ENCODE data around the gene TBCD. TPM values are rescaled to one million over a fixed set of nuclear protein-coding genes. Genes with fewer than 3 reads are reported as not detected.

TBCD gene
- total and polyA plus RNA-seq, 9 of the 15 experiments (the other 6 are each of a cell fraction or from before 2014, with no cell fraction given): 8.9 to 98.5 (median 28.0) TPM

- no peak for TF ChIP-seq ZFPM2 (CRISPR knock-in tag; IDR thresholded peaks at IDR 0.05)
- TF ChIP-seq CEBPZ (IDR thresholded peaks at IDR 0.05; ENCODE audit: borderline replicate concordance, low read depth, low read length): no peak
- TF ChIP-seq GABPB2 (CRISPR knock-in tag; conservative IDR thresholded peaks at IDR 0.05): no peak
- no peak for TF ChIP-seq CC2D1A (IDR thresholded peaks at IDR 0.05)
- TF ChIP-seq PCBP1 (IDR thresholded peaks at IDR 0.05; ENCODE audit: low read depth, low read length, poor library complexity, severe bottlenecking): no peak
- TF ChIP-seq SMARCE1 (IDR thresholded peaks at IDR 0.05): no peak
- TF ChIP-seq, protein P1, sequence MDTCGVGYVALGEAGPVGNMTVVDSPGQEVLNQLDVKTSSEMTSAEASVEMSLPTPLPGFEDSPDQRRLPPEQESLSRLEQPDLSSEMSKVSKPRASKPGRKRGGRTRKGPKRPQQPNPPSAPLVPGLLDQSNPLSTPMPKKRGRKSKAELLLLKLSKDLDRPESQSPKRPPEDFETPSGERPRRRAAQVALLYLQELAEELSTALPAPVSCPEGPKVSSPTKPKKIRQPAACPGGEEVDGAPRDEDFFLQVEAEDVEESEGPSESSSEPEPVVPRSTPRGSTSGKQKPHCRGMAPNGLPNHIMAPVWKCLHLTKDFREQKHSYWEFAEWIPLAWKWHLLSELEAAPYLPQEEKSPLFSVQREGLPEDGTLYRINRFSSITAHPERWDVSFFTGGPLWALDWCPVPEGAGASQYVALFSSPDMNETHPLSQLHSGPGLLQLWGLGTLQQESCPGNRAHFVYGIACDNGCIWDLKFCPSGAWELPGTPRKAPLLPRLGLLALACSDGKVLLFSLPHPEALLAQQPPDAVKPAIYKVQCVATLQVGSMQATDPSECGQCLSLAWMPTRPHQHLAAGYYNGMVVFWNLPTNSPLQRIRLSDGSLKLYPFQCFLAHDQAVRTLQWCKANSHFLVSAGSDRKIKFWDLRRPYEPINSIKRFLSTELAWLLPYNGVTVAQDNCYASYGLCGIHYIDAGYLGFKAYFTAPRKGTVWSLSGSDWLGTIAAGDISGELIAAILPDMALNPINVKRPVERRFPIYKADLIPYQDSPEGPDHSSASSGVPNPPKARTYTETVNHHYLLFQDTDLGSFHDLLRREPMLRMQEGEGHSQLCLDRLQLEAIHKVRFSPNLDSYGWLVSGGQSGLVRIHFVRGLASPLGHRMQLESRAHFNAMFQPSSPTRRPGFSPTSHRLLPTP (IDR thresholded peaks at IDR 0.05; ENCODE audit: borderline replicate concordance, extremely low read depth, insufficient read length): no peak
- no peak for TF ChIP-seq CSDE1 (IDR thresholded peaks at IDR 0.05)
- TF ChIP-seq ZNF165 (CRISPR knock-in tag; IDR thresholded peaks at IDR 0.05; ENCODE audit: borderline replicate concordance): no peak
- TF ChIP-seq ZNF609 (CRISPR knock-in tag; IDR thresholded peaks at IDR 0.05; ENCODE audit: borderline replicate concordance): no peak
- TF ChIP-seq, protein P2, sequence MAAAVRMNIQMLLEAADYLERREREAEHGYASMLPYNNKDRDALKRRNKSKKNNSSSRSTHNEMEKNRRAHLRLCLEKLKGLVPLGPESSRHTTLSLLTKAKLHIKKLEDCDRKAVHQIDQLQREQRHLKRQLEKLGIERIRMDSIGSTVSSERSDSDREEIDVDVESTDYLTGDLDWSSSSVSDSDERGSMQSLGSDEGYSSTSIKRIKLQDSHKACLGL (CRISPR knock-in tag; IDR thresholded peaks at IDR 0.05; ENCODE audit: borderline replicate concordance, poor library complexity, severe bottlenecking): no peak
Measured at GRCh38 chr17:82734987-82735866, 16.6 kb upstream of the TBCD start, which contains the start of gene FN3K (continued).
